ENCODE results near the gene CDC25C. TPM values are rescaled to one million over a fixed set of nuclear protein-coding genes. Genes with fewer than 3 reads are reported as not detected.

The CDC25C gene
- total RNA-seq, 1 experiment from 2014 or later = 18.8 TPM

DNA sequence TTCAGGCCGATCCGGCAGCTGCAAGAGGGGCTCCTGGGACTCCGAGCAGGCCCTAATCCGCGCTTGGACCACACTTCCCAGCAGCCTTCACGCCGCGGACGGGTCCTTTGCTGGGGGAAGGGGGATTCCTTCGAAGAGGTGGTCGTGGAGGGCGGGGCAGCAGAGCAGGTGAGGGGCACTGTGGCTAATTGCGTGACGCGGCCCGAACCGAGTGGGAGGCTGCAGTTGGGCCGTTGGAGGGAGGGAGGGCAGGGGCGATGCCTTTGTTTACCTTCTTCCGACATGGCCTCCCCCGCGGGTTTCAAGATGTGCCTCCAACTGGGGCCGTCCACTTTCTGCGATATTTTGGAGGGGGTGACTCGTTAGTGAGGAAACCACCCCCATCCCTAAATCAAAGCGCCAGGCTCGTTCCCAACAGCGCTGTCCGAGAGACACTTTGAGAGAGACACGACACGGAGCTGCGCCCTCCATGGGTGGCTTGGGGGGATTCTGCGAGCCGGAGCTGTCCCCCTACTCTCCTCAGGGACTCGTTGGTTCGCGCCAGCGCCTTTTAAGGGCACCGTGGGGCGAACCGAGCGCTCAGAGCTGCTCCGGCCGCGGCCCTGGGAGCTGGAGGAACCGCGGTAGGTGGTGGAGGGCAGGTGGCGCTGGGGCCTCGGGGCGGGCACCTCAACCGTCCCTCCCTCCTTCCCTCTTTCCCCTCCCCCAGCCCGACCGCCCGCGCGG lies 6.2 kb upstream of the CDC25C start, which contains the start of gene FAM53C (continued):
- TF ChIP-seq, protein P1, sequence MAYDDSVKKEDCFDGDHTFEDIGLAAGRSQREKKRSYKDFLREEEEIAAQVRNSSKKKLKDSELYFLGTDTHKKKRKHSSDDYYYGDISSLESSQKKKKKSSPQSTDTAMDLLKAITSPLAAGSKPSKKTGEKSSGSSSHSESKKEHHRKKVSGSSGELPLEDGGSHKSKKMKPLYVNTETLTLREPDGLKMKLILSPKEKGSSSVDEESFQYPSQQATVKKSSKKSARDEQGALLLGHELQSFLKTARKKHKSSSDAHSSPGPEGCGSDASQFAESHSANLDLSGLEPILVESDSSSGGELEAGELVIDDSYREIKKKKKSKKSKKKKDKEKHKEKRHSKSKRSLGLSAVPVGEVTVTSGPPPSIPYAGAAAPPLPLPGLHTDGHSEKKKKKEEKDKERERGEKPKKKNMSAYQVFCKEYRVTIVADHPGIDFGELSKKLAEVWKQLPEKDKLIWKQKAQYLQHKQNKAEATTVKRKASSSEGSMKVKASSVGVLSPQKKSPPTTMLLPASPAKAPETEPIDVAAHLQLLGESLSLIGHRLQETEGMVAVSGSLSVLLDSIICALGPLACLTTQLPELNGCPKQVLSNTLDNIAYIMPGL (CRISPR knock-in tag; IDR thresholded peaks at IDR 0.05) = peak; percentile 44; the same call in 1 of the 2 replicates
- TF ChIP-seq JAZF1 (CRISPR knock-in tag; IDR thresholded peaks at IDR 0.05) (no peak), NR3C1 (CRISPR knock-in tag; conservative IDR thresholded peaks at IDR 0.05; ENCODE audit: low read depth) (no peak), NFATC4 (CRISPR knock-in tag; IDR thresholded peaks at IDR 0.05) (peak; percentile 86; the same call in 1 of the 2 replicates), ZBTB21 (CRISPR knock-in tag; IDR thresholded peaks at IDR 0.05; ENCODE audit: borderline replicate concordance) (peak; percentile 95), SOX15 (CRISPR knock-in tag; IDR thresholded peaks at IDR 0.05) (no peak), GABPB1 (CRISPR knock-in tag; IDR thresholded peaks at IDR 0.05) (no peak; the same call in none of the 2 replicates), TEAD1 (CRISPR knock-in tag; IDR thresholded peaks at IDR 0.05) (peak; percentile 84; the same call in 1 of the 2 replicates), PRRX2 (CRISPR knock-in tag; IDR thresholded peaks at IDR 0.05) (peak; percentile 89; the same call in 1 of the 2 replicates), ATF1 (CRISPR knock-in tag; IDR thresholded peaks at IDR 0.05) (no peak), GTF2I (CRISPR knock-in tag; conservative IDR thresholded peaks at IDR 0.05) (no peak), SMAD4 (CRISPR knock-in tag; IDR thresholded peaks at IDR 0.05) (no peak), SMAD3 (CRISPR knock-in tag; IDR thresholded peaks at IDR 0.05; ENCODE audit: borderline replicate concordance) (no peak), NFYB (CRISPR knock-in tag; conservative IDR thresholded peaks at IDR 0.05; ENCODE audit: low read depth) (no peak), ZNF263 (CRISPR knock-in tag; IDR thresholded peaks at IDR 0.05; ENCODE audit: low read depth) (no peak), FOXP1 (CRISPR knock-in tag; IDR thresholded peaks at IDR 0.05; ENCODE audit: borderline replicate concordance) (peak; percentile 80), IRF2 (CRISPR knock-in tag; IDR thresholded peaks at IDR 0.05; ENCODE audit: borderline replicate concordance, low read depth) (peak; percentile 74)
- TF ChIP-seq, protein P2, sequence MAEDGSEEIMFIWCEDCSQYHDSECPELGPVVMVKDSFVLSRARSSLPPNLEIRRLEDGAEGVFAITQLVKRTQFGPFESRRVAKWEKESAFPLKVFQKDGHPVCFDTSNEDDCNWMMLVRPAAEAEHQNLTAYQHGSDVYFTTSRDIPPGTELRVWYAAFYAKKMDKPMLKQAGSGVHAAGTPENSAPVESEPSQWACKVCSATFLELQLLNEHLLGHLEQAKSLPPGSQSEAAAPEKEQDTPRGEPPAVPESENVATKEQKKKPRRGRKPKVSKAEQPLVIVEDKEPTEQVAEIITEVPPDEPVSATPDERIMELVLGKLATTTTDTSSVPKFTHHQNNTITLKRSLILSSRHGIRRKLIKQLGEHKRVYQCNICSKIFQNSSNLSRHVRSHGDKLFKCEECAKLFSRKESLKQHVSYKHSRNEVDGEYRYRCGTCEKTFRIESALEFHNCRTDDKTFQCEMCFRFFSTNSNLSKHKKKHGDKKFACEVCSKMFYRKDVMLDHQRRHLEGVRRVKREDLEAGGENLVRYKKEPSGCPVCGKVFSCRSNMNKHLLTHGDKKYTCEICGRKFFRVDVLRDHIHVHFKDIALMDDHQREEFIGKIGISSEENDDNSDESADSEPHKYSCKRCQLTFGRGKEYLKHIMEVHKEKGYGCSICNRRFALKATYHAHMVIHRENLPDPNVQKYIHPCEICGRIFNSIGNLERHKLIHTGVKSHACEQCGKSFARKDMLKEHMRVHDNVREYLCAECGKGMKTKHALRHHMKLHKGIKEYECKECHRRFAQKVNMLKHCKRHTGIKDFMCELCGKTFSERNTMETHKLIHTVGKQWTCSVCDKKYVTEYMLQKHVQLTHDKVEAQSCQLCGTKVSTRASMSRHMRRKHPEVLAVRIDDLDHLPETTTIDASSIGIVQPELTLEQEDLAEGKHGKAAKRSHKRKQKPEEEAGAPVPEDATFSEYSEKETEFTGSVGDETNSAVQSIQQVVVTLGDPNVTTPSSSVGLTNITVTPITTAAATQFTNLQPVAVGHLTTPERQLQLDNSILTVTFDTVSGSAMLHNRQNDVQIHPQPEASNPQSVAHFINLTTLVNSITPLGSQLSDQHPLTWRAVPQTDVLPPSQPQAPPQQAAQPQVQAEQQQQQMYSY (CRISPR knock-in tag; IDR thresholded peaks at IDR 0.05) = no peak
- TF ChIP-seq, protein P3, sequence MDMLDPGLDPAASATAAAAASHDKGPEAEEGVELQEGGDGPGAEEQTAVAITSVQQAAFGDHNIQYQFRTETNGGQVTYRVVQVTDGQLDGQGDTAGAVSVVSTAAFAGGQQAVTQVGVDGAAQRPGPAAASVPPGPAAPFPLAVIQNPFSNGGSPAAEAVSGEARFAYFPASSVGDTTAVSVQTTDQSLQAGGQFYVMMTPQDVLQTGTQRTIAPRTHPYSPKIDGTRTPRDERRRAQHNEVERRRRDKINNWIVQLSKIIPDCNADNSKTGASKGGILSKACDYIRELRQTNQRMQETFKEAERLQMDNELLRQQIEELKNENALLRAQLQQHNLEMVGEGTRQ (CRISPR knock-in tag; IDR thresholded peaks at IDR 0.05) = 0 out of 2 replicates have a peak, but pooled peaks have one; percentile 41
- TF ChIP-seq, protein P4, sequence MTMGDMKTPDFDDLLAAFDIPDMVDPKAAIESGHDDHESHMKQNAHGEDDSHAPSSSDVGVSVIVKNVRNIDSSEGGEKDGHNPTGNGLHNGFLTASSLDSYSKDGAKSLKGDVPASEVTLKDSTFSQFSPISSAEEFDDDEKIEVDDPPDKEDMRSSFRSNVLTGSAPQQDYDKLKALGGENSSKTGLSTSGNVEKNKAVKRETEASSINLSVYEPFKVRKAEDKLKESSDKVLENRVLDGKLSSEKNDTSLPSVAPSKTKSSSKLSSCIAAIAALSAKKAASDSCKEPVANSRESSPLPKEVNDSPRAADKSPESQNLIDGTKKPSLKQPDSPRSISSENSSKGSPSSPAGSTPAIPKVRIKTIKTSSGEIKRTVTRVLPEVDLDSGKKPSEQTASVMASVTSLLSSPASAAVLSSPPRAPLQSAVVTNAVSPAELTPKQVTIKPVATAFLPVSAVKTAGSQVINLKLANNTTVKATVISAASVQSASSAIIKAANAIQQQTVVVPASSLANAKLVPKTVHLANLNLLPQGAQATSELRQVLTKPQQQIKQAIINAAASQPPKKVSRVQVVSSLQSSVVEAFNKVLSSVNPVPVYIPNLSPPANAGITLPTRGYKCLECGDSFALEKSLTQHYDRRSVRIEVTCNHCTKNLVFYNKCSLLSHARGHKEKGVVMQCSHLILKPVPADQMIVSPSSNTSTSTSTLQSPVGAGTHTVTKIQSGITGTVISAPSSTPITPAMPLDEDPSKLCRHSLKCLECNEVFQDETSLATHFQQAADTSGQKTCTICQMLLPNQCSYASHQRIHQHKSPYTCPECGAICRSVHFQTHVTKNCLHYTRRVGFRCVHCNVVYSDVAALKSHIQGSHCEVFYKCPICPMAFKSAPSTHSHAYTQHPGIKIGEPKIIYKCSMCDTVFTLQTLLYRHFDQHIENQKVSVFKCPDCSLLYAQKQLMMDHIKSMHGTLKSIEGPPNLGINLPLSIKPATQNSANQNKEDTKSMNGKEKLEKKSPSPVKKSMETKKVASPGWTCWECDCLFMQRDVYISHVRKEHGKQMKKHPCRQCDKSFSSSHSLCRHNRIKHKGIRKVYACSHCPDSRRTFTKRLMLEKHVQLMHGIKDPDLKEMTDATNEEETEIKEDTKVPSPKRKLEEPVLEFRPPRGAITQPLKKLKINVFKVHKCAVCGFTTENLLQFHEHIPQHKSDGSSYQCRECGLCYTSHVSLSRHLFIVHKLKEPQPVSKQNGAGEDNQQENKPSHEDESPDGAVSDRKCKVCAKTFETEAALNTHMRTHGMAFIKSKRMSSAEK (CRISPR knock-in tag; IDR thresholded peaks at IDR 0.05; ENCODE audit: borderline replicate concordance) = 0 out of 2 replicates have a peak, but pooled peaks have one; percentile 70
- TF ChIP-seq, protein P5, sequence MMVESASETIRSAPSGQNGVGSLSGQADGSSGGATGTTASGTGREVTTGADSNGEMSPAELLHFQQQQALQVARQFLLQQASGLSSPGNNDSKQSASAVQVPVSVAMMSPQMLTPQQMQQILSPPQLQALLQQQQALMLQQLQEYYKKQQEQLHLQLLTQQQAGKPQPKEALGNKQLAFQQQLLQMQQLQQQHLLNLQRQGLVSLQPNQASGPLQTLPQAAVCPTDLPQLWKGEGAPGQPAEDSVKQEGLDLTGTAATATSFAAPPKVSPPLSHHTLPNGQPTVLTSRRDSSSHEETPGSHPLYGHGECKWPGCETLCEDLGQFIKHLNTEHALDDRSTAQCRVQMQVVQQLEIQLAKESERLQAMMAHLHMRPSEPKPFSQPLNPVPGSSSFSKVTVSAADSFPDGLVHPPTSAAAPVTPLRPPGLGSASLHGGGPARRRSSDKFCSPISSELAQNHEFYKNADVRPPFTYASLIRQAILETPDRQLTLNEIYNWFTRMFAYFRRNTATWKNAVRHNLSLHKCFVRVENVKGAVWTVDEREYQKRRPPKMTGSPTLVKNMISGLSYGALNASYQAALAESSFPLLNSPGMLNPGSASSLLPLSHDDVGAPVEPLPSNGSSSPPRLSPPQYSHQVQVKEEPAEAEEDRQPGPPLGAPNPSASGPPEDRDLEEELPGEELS (CRISPR knock-in tag; IDR thresholded peaks at IDR 0.05) = peak; percentile 65
- TF ChIP-seq, protein P6, sequence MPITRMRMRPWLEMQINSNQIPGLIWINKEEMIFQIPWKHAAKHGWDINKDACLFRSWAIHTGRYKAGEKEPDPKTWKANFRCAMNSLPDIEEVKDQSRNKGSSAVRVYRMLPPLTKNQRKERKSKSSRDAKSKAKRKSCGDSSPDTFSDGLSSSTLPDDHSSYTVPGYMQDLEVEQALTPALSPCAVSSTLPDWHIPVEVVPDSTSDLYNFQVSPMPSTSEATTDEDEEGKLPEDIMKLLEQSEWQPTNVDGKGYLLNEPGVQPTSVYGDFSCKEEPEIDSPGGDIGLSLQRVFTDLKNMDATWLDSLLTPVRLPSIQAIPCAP (CRISPR knock-in tag; IDR thresholded peaks at IDR 0.05) = 0 out of 2 replicates have a peak, but pooled peaks have one; percentile 38
- TF ChIP-seq, protein P7, sequence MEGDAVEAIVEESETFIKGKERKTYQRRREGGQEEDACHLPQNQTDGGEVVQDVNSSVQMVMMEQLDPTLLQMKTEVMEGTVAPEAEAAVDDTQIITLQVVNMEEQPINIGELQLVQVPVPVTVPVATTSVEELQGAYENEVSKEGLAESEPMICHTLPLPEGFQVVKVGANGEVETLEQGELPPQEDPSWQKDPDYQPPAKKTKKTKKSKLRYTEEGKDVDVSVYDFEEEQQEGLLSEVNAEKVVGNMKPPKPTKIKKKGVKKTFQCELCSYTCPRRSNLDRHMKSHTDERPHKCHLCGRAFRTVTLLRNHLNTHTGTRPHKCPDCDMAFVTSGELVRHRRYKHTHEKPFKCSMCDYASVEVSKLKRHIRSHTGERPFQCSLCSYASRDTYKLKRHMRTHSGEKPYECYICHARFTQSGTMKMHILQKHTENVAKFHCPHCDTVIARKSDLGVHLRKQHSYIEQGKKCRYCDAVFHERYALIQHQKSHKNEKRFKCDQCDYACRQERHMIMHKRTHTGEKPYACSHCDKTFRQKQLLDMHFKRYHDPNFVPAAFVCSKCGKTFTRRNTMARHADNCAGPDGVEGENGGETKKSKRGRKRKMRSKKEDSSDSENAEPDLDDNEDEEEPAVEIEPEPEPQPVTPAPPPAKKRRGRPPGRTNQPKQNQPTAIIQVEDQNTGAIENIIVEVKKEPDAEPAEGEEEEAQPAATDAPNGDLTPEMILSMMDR (IDR thresholded peaks at IDR 0.05) = no peak

All from WTC11 (cell line).